ENCODE measurements around the gene PPP1R9B.

PPP1R9B gene

DNA sequence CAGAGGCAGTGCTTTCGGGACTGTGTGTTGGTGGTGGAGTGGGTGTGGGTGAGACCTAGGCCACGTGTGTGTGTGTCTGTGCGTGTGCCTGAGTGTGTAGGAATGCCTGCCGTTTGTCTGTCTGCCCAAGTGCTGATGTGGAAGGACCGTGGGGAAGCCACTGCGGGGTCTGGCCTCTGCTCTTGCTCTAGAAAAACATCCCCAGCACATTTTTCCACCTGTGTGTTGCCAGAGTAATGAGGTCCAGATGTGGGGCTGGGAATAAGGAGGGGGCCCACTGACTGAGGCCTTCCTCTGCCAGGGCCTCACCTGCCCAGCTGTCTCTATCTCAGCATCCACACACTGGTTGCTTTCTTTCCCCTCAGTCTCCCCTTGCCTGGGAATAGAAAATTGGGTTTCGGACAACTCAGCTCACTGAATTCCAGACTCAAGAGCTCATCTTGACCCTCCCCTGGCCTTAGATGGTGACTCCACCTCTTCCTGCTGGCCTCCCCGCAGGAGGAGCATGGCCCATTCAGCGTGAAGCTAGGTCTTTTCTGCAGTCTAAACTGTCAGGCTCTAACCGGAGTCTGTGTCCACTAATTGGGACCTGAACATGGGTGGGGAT, 23.0 kb upstream of the PPP1R9B start:
- DNase-seq (ENCODE audit: low read depth in 1 of 2, low spot score in 1 of 2) = no peak

DNA sequence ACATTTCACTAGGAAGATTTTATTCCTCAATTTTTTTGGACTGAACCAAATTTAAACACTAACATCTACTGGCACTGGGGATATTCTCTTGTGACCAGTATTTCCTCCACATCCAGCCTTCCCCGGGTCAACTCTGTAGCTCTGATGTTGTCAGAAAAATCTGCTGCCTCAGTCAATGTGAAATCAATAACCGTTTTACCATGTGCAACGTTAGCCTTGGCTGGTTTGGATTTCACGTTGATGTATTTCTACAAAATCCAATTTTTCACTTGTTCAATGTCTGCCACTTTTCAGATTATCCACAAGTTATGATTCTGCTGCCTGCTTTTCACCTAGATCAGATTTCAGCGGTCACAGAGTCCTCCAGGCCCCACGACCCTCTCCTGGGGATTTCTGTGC, 22.5 kb upstream of the PPP1R9B start:
- DNase-seq (ENCODE audit: low read depth in 1 of 2, low spot score in 1 of 2) = no peak

DNA sequence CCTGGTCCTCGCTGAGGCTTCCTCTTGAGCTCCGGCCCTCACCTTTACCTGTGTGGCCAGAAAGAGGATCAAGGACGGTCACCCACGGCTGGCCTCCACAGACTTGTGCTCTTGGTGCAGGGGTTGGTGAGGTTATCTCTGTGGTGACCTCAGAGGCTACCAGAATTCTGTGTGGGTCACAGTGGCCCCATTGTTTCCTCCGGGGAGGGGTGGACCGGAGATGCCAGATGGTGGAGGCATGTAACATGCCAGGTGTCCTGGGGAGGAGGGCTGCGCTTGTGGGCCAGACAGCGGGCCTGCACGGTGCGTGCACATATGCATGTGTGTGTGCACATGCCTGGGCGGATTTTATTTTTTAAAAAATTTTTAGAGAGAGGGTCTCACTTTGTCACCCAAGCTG, 21.7 kb upstream of the PPP1R9B start:
- no peak for DNase-seq (ENCODE audit: low read depth in 1 of 2, low spot score in 1 of 2)

DNA sequence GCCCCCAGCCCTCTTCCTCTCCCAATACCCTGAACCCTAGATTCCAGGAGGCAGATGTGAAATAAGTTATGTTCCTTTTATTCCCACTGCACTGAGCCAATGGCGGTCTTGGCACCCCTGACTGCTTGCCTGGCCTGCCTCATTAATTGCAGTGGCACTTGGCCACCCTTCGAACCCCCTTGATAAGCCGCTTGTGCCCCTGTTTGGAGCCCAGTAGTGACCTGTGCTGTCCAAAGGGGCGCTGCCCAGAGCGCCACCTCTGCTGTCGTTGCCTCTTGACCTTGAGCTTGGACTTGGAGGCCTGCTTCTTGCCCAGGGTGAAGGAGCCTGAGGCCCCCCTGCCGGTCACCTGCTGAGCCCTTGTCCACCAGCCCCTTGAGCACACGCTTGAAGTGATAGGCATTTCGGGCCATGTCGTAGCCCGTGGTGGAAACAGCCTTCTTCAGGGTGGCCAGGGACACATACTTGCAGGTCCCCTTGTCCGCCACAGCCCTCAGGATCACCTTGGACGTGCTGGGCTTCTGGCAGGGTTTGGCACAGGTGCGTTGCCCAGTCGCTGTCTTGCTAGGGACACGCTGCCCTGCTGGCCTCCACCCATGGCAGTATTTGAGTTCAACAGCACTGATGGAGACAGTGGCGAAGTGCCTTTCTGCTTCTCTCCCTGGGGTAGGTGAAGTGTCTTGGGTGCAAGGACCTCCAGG, 21.0 kb upstream of the PPP1R9B start:
- DNase-seq (ENCODE audit: low read depth in 1 of 2, low spot score in 1 of 2) = no peak

DNA sequence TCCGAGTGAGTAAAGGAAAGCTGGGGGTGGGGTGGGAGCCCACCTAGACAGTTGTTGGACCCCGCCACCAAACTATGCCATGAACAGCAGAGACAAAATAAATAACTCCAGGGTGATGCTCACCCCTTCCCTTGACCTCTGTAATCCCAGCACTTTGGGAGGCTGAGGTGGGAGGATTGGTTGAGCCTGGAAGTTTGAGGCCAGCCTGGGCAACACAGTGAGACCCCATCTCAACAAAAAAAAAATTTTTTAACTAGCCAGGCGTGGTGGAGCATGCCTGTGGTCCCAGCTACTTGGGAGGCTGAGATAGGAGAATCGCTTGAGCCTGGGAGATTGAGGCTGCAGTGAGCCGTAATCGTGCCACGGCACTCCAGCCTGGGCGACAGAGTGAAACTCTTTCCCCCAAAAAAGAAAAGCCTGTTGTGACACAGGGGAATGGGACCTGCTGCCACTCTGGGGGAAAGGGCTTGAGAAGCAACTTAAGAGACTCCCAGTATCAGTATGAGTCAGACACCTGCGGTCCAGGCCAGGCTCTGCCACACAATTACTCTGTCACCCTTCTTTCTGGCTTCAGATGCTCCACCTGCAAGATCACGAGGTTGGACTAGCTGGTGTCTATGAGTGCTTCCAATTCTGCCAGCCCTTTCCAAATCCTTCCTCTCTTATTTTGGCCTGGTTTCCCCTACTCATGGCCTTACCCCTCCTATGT, 20.3 kb upstream of the PPP1R9B start:
- DNase-seq (ENCODE audit: low read depth in 1 of 2, low spot score in 1 of 2) = no peak

DNA sequence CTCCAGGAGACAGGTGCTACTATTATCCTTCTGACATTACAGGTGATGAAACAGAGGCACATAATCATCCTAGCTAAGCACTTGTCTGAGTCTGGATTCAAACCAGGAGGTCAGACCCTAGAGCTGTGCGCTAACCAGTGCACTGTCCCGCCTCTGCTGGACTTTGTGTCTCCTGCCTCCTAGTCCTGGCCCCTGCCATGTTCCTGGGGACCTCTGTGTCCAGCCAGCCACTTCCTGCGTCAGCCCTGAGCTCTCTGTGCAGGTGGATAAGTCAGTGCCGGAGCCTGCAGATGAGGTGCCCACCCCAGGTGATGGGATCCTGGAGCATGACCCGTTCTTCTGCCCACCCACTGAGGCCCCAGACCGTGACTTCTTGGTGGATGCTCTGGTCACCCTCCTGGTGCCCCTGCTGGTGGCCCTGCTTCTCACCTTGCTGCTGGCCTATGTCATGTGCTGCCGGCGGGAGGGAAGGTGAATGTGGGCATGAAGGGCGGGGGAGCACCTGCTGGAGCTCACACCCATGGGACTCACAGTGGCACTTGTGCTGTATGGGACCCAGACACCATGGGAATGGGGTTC, 19.5 kb upstream of the PPP1R9B start:
- no peak for DNase-seq (ENCODE audit: low read depth in 1 of 2, low spot score in 1 of 2)

DNA sequence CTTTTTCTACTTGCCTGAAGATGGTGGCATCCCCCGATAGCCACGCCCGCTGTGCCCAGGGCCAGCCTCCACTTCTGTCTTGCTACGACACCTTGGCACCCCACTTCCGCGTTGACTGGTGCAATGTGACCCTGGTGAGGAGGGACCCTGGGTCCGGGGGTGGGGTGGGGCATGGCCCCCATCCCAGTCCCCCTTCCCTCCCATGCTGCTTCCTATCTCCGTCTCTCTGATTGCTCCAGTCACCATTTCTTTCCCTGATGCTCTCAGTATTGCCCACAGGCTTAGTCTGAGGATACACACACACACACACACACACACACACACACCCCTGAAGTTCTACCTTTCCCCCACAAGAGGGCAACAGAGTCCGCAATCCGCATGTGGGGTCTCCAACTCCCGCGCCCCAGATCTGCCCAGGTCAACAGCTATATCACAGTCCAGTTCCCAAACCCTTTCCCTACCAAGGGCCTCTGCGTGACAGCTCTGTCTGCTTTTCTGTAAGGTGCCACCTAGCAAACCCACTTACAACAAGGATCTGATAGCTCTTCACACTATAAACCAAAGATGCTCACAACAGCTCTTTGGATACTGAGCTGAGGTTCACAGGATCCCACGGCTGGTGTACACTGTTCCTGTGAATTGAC, 18.8 kb upstream of the PPP1R9B start:
- DNase-seq (ENCODE audit: low read depth in 1 of 2, low spot score in 1 of 2) = peak; percentile 14 to 28

DNA sequence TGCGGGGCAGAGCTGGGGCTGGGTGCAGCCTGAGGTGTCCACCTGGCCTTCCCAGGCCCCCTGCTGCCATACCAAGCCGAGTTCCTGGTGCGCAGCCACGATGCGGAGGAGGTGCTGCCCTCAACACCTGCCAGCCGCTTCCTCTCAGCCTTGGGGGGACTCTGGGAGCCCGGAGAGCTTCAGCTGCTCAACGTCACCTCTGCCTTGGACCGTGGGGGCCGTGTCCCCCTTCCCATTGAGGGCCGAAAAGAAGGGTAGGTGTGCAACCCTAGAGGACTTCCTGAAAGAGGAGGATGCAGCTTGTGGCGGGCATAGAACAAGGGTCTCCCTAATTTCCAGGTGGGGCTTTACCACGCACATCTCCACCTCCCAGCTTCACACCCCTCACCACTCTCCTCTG, 17.8 kb upstream of the PPP1R9B start:
- no peak for DNase-seq (ENCODE audit: low read depth in 1 of 2, low spot score in 1 of 2)

DNA sequence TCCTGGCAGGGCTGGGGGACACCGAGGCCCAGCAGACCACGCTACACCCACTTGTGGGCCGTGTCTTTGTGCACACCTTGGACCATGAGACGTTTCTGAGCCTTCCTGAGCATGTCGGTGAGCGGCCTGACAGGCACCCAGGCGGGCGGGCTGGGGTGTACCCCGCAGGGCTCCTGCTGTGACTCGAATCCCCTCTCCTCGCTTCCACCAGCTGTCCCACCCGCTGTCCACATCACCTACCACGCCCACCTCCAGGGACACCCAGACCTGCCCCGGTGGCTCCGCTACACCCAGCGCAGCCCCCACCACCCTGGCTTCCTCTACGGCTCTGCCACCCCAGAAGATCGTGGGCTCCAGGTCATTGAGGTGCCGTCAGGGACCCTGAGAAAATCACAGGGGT, 16.9 kb upstream of the PPP1R9B start:
- DNase-seq (ENCODE audit: low read depth in 1 of 2, low spot score in 1 of 2) = no peak

DNA sequence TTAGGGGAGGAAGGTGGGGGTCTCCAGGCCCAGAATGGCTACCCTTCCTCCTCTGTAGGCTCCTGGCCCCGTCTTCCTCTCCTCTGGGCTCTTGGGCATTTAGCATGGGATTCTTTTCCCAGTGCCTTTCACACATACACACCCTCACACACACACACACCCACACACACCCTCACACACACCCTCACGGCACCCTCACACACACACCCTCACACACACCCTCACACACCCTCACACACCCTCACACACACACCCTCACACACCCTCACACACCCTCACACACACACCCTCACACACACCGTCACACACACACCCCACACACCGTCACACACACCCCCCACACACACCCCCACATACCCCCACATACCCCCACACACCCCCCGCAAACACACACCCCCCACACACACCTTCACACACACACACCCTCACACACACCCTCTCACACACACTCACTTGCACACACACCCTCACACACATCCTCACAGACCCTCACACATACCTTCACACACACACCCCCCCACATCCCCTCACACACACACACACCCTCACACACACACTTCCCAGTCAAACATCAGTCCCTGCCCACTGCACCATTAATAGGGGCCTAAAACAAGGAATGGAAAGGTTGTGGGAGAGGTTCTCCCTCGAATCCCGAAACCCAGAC, 16.2 kb upstream of the PPP1R9B start:
- DNase-seq (ENCODE audit: low read depth in 1 of 2, low spot score in 1 of 2) = no peak

DNA sequence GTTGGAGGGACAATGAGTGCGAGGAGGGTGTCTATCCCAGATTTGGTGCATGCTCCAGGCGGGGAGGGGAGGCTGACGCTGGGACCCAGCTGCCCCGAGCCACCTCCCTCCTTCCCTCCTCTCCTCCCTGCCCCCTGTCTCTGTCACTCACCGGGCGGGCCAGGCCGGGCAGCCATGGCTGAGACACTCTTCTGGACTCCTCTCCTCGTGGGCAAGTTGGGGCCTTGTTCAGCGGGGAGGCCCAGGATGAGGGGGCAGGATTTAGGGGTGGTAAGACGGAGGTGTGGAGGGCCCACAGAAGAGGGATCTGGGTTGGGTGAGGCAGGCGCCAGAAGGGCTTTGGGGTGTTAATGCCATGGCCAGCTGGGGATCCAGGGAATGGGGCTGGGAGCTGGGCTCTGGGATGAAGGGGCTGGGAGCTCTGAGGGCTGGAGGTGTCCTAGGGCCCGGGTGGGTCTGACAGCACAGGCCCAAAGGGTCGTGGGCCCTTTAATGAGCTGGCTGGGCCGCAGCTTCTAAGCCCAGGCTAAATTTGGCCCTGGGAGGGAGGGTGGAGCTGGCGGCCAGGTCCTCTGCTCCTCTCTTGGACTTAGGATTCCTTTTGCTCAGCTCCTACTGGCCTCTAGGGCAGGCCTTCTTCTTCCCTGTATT, 15.5 kb upstream of the PPP1R9B start, which contains the start of gene SGCA:
Gene SGCA (plus strand): TSS at position 139 of the 651 bp plus-strand sequence. CDS start 36 bp downstream, at position 175.
- DNase-seq (ENCODE audit: low read depth in 1 of 2, low spot score in 1 of 2) = no peak

DNA sequence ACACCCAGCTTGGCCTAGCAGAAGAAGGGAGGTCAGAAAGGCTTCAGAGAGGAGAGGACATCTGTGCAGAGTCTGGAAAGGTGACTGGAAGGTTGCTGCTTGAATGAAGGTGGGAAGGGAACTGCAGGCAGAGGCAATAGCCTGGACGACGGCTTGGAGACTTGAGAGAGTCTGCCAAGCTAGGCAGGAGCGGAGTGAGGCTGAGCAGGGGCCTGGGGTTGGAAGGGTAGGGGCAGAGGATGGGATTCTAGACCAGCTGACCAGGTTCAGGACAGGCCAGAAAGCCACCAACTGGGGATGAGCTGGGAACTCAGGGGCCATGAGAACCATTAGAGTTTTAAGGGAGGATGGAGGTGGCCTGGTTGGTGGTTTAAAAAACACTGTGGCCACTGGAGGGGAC, 15.0 kb upstream of the PPP1R9B start:
- no peak for DNase-seq (ENCODE audit: low read depth in 1 of 2, low spot score in 1 of 2)

DNA sequence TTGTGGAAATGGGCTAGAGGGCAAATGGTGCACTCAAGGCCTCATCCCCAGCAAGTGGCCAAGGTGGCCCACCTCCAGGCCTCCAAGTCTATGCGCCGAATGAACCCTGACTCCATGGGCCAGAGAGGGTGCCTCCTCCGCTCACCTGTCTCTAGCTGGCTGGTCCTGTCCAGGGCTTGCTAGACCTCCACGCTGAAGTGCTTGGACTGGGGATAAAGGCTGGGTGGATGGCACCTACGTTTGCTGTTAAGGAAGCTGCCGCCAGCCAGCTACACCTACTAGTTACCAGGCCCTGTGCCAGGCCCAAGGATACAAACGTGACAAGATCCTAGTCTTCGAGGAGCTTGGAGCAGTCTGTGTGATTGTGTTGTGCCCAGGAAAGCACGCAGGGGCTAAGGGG, 14.6 kb upstream of the PPP1R9B start:
- no peak for DNase-seq (ENCODE audit: low read depth in 1 of 2, low spot score in 1 of 2)

DNA sequence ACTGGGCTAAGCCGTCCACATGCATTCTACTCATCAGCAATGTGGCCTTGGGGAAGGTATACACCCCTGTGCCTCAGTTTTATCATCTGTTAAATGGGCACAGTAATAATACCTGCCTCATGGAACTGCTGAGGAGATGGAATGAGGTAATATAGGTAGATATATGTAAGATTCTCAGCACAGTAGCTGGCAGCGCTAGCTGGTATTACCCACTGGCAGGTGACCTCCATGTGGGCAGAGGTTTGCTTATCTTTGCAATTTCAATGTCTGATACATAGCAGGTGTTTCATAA, 14.2 kb upstream of the PPP1R9B start:
- DNase-seq (ENCODE audit: low read depth in 1 of 2, low spot score in 1 of 2) = no peak

DNA sequence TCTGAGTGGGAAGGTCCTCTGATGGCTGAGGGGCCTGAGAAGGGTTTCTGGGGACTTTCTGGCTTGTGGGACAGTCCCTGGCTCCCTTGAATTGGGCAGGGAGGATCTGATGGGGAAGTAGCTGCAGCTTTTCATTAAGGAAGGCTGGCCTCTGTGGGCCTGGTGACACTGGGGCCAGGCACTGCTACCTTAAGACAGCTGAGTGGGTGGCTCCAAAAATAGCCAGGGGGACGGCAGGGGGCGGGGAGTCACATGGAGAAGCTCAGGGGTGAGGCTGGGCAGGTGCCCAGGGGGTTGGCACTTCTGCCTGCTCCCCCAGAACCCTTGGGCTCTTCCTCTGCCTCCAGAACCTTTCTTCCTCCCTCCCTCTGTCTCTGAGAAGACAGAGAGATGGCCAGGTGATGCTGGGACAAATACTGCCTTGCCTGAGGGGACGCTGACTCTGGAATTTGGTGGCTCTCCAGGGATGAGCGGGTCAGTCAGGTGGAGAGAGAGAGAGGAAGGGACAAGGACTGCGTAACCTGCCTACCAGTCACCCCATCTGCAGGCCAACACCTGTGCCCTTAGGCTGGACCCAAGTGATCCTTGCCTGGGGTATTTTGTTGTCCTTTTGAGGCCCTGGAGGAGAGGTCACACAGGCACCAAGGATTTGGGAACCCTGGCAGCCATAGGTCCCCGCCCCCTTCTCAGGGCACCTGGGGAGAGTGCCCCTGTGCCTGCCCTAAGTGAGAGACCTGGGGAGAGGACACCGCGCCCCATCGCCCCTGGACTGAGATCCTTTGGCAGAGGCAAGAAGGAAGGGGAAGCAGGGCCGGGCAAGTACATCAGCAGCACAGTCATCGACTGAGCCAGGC, 13.6 kb upstream of the PPP1R9B start:
- no peak for DNase-seq (ENCODE audit: low read depth in 1 of 2, low spot score in 1 of 2)

DNA sequence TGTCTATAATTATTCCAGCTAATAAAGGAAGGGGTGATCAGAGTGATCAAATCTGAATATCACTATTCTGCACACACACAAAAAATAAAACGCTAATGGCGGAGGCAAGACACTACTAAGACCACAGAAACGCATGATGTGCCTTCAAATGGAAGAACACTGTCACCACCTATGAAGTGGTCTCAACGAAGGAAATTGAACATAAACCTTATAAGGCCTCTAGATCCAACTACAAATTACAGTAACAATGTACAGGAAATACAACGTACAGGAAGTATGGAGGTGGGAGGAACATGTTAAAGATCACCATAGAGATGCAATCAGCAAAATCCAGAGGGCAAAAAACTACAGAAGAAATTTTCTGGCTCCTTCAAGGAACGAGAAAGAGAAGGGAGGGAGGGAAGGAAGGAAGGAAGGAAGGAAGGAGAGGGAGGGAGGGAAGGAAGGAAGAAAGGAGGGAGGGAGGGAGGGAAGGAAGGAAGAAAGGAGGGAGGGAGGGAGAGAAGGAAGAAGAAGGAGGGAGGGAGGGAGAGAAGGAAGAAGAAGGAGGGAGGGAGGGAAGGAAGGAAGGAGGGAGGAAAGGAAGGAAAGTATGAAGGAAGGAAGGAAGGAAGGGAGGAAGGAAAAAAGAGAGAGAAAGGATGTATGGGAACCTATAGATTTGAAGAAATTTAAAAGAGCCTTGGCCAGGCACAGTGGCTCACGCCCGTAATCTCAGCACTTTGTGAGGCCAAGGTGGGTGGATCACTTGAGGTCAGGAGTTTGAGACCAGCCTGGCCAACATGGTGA, 12.2 kb upstream of the PPP1R9B start:
- no peak for DNase-seq (ENCODE audit: low read depth in 1 of 2, low spot score in 1 of 2)

DNA sequence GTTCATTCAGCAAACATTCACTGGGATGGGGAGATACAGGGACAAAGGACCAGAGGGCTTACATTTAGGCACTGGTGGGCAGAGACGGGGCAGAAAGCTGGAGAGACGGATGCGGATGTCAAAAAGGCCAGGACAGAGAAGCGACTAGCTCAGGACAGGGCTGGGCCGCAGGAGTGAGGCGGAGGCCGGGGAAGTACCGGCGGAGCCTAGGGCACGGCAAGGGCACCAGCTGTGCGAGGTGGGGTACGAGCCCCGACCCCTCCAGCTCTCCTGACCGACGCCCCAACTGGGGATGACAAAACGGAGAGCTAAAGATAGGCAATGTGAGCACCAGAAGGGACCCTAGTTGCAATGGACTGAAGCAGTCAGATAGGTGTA, 11.4 kb upstream of the PPP1R9B start:
- no peak for DNase-seq (ENCODE audit: low read depth in 1 of 2, low spot score in 1 of 2)

DNA sequence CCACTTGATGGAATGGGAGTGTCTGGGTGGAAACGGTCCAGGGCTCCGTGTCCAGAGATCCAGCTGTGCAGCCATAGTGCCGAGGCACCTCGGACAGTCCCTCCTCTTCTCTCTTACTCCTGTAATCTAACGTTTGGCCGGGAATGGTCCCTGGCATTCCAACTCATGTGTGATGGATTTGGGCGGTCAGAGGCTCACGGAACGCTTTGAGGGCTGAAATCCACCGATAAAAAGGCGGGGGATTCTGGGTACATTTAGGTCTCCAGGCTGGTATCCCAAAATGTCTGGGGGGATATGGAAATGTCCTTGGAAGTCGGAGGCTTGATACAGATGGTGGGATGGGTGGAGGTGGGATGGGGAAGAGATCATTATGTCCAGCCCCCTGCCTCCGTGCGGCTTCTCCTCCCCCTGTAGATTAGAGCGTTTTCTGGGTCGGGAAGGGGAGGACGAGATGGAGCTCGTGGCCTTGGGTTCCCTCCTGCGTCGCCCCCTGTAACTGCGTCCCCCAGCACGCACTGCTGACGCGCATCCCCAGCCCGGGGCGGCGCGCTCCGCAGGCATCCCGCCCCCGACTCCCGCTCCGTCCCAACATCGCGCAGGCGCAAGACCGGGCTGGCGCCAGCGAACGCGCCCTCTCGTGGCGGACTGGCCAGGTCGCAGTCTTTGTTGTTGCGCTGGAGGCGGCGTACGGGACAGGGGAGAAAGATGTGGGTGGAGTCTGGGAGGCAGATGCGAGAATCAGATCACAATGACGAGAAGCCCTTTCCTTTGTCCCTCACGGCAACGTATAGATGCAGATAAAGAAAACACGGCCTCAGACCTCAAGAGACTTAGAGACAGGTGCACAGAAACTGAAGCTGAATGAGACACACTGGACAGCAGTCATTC, 10.8 kb upstream of the PPP1R9B start:
- DNase-seq (ENCODE audit: low read depth in 1 of 2, low spot score in 1 of 2) = peak; percentile 90 to 94

All from stimulated activated CD4-positive, alpha-beta T cell treated with anti-CD3 and anti-CD28 coated beads, Interleukin-15, amount 100 ng/mL, for 1 hour (primary cell).